Natural killer cell (primary cell): Measurements from ENCODE around the gene SARDH. TPM values are rescaled to one million over a fixed set of nuclear protein-coding genes. Genes with fewer than 3 reads are reported as not detected.

ENCODE experiments used
- ATAC-seq, 3 donors: fragments of 150-1000 bp in 2 of 3; fragments of 200-7000 bp in 1 of 3; cut with Tn5 transposase; 1 replicate in 1 of 3; 2 replicates in 2 of 3; pipeline ENCODE4 v1.10.0; 2021; ENCODE audit warnings: mild to moderate bottlenecking in 2 of 3, moderate library complexity in 2 of 3
- DNase-seq, 2 donors: peaks; one replicate each; pipeline versions ENCODE4 v3.0.0 to v3.0.0-alpha.2; 2013 to 2021; ENCODE audit warnings: mixed read lengths in 1 of 2
- H3K27ac ChIP-seq: one replicate; pipeline ENCODE4 v1.5.1; 2013; ENCODE audit warnings: mild to moderate bottlenecking, low read length
- H3K27me3 ChIP-seq: one replicate; pipeline ENCODE4 v1.6.1; 2013; ENCODE audit warnings: low read length; ENCODE audit not compliant: control insufficient read depth, insufficient read depth
- H3K36me3 ChIP-seq: one replicate; pipeline ENCODE4 v1.6.1; 2013; ENCODE audit warnings: low read length; ENCODE audit not compliant: control insufficient read depth, insufficient read depth
- H3K4me1 ChIP-seq: one replicate; pipeline ENCODE4 v1.6.1; 2013; ENCODE audit warnings: low read length; ENCODE audit not compliant: control insufficient read depth, insufficient read depth
- H3K4me3 ChIP-seq: one replicate; pipeline ENCODE4 v1.5.1; 2013; ENCODE audit warnings: low read length
- H3K9me3 ChIP-seq: one replicate; pipeline ENCODE4 v1.6.1; 2013; ENCODE audit warnings: low read length; ENCODE audit not compliant: control insufficient read depth, insufficient read depth
- H3K27ac Mint-ChIP-seq, 2 donors: one replicate each; pipeline ENCODE4 v1.8.0; 2022; ENCODE audit warnings: mild to moderate bottlenecking in 2 of 2, mixed read lengths in 2 of 2, moderate library complexity in 1 of 2
- H3K27me3 Mint-ChIP-seq, 2 donors: one replicate each; pipeline ENCODE4 v1.8.0; 2022; ENCODE audit warnings: low read depth in 2 of 2, mixed read lengths in 2 of 2
- H3K36me3 Mint-ChIP-seq: one replicate; pipeline ENCODE4 v1.8.0; 2022; ENCODE audit warnings: mixed read lengths
- H3K4me1 Mint-ChIP-seq, 2 donors: one replicate each; pipeline ENCODE4 v1.8.0; 2022; ENCODE audit warnings: mixed read lengths in 2 of 2
- H3K4me3 Mint-ChIP-seq: one replicate; pipeline ENCODE4 v1.8.0; 2022; ENCODE audit warnings: mild to moderate bottlenecking, moderate library complexity, mixed read lengths
- H3K9me3 Mint-ChIP-seq, 2 donors: one replicate each; pipeline ENCODE4 v1.8.0; 2022; ENCODE audit warnings: mixed read lengths in 2 of 2
- CTCF ChIP-seq: fragments of 200-600 bp; IDR thresholded peaks from one replicate; pipeline ENCODE4 v1.8.0; 2022; ENCODE audit warnings: antibody characterized with exemption
- WGBS: methylation state at CpG from one replicate; pipeline ENCODE4 v1.1.7; 2013; ENCODE audit warnings: missing lambda C conversion rate; ENCODE audit not compliant: insufficient coverage; 5-methylcytosine and 5-hydroxymethylcytosine counted together
- intact Hi-C: fragments of 100-400 bp; cut with micrococcal nuclease; formaldehyde crosslinking; loops from one replicate; pipeline ENCODE4 v1.14.2; 2022
- total RNA-seq, 4 donors: library from RNA; stranded (reverse); fragments of 120-200 nt in 1 of 4; gene quantifications; one replicate each; pipeline versions ENCODE4 v1.2.3 to v1.2.4, GENCODE V29; 2013 to 2022

SARDH gene
- total RNA-seq, 3 donors from 2014 or later (not counting 1 experiment from before 2014, with no cell fraction given), result 2.2 to 6.8 (median 4.1) TPM

- H3K27me3 ChIP-seq, result no peaks in the 10 kb centered on the region
- H3K36me3 Mint-ChIP-seq, result no peaks in the 10 kb centered on the region
- H3K9me3 Mint-ChIP-seq, result no peaks in the 10 kb centered on the region
- peak; percentile 73 to 84 for DNase-seq
- TF ChIP-seq CTCF, result peak; percentile 98
- H3K27ac Mint-ChIP-seq, result no peak overlapping the region
- no peak overlapping the region for H3K4me3 ChIP-seq
- intact Hi-C loops, result no loop called here
- H3K4me1 ChIP-seq, result peaks cover 13% of the 10 kb centered on the region
- no peaks in the 10 kb centered on the region for H3K9me3 ChIP-seq
- H3K36me3 ChIP-seq, result no peaks in the 10 kb centered on the region
- peak; percentile 68 to 74 (median 71) for ATAC-seq
- H3K27me3 Mint-ChIP-seq, result peaks cover 14 to 21% of the 10 kb centered on the region in 2 donors
- peaks cover 6 to 10% of the 10 kb centered on the region in 2 donors for H3K4me1 Mint-ChIP-seq
- H3K4me3 Mint-ChIP-seq, result no peak overlapping the region
- H3K27ac ChIP-seq, result no peak overlapping the region
- WGBS, result 24% methylated on average over 7 of the region's 8 CpGs
These were observed 4.8 kb upstream of the SARDH start for GRCh38 chr9:133742849-133743444.

GRCh38 chr9:133742251-133742650, 4.1 kb upstream of the SARDH start:
- Mint-ChIP-seq H3K36me3 (no peaks in the 10 kb centered on the region), H3K9me3 (no peaks in the 10 kb centered on the region), H3K4me3 (no peak overlapping the region), H3K27me3 (peaks cover 12 to 14% of the 10 kb centered on the region in 2 donors), H3K4me1 (peaks cover 6 to 16% of the 10 kb centered on the region in 2 donors), H3K27ac (no peak overlapping the region)
- DNase-seq, result no peak
- Histone ChIP-seq H3K9me3 (no peaks in the 10 kb centered on the region), H3K36me3 (no peaks in the 10 kb centered on the region), H3K27ac (no peak overlapping the region), H3K4me1 (peaks cover 20% of the 10 kb centered on the region), H3K4me3 (no peak overlapping the region), H3K27me3 (no peaks in the 10 kb centered on the region)
- TF ChIP-seq CTCF, result no peak
- intact Hi-C loops, result no loop called here
- no peak for ATAC-seq
- 68% methylated on average over 7 of the region's 7 CpGs for WGBS

GRCh38 chr9:133741716-133742115, 3.6 kb upstream of the SARDH start:
- Histone ChIP-seq H3K36me3 (no peaks in the 10 kb centered on the region), H3K9me3 (no peaks in the 10 kb centered on the region), H3K27me3 (no peaks in the 10 kb centered on the region), H3K4me3 (no peak overlapping the region), H3K27ac (no peak overlapping the region), H3K4me1 (peaks cover 21% of the 10 kb centered on the region)
- DNase-seq (no peak), ATAC-seq (no peak)
- no peak for TF ChIP-seq CTCF
- peaks cover 9% of the 10 kb centered on the region in 2 donors for H3K27me3 Mint-ChIP-seq
- intact Hi-C loops, result no loop called here
- H3K27ac Mint-ChIP-seq, result no peak overlapping the region
- H3K9me3 Mint-ChIP-seq, result no peaks in the 10 kb centered on the region
- no peaks in the 10 kb centered on the region for H3K36me3 Mint-ChIP-seq
- no peak overlapping the region for H3K4me3 Mint-ChIP-seq
- H3K4me1 Mint-ChIP-seq, result peaks cover 6 to 16% of the 10 kb centered on the region in 2 donors
- 92% methylated on average over 14 of the region's 14 CpGs for WGBS

- intact Hi-C loops, result no loop called here
- H3K4me3 Mint-ChIP-seq, result no peak overlapping the region
- peaks cover 6 to 16% of the 10 kb centered on the region in 2 donors for H3K4me1 Mint-ChIP-seq
- Histone ChIP-seq H3K27me3 (no peaks in the 10 kb centered on the region), H3K9me3 (no peaks in the 10 kb centered on the region), H3K36me3 (no peaks in the 10 kb centered on the region), H3K4me1 (peaks cover 21% of the 10 kb centered on the region), H3K27ac (no peak overlapping the region), H3K4me3 (no peak overlapping the region)
- TF ChIP-seq CTCF, result no peak
- H3K36me3 Mint-ChIP-seq, result no peaks in the 10 kb centered on the region
- peaks cover 6% of the 10 kb centered on the region in 2 donors for H3K27me3 Mint-ChIP-seq
- H3K27ac Mint-ChIP-seq, result no peak overlapping the region
- 94% methylated on average over 8 of the region's 8 CpGs for WGBS
- no peak for ATAC-seq
- no peak for DNase-seq
- H3K9me3 Mint-ChIP-seq, result no peaks in the 10 kb centered on the region
These were observed 2.8 kb upstream of the SARDH start for GRCh38 chr9:133740911-133741310.
